CD4-positive, alpha-beta memory T cell (primary cell): ENCODE results near the gene SLC26A8. TPM values are rescaled to one million over a fixed set of nuclear protein-coding genes. Genes with fewer than 3 reads are reported as not detected.
"Not testable (repeated sequence)": the region's sequence is repeated elsewhere in the genome, so short reads cannot be mapped to it uniquely, and the experiment has no call there.

Experiments used
- CTCF ChIA-PET: fragments of 350-600 bp; sonication (Branson Sonifier 250); formaldehyde crosslinking; loops from one replicate; lab custom pipeline; 2021; ENCODE audit warnings: inconsistent platforms; ENCODE audit not compliant: partially characterized antibody; lab: Charles Lee
- POLR2A ChIA-PET: fragments of 350-600 bp; sonication (Branson Sonifier 250); formaldehyde crosslinking; loops from one replicate; lab custom pipeline; 2021; ENCODE audit not compliant: partially characterized antibody; lab: Charles Lee
- DNase-seq, 5 donors: peaks; one replicate each; pipeline versions ENCODE4 v3.0.0 to v3.0.0-alpha.2; 2020 to 2022; ENCODE audit warnings: mixed read lengths in 1 of 5
- H3K27ac ChIP-seq: one replicate; pipeline ENCODE4 v1.7.0; 2013; ENCODE audit warnings: low read depth, low read length
- H3K27me3 ChIP-seq: 2 replicates; pipeline ENCODE4 v1.7.0; 2013; ENCODE audit warnings: mild to moderate bottlenecking, low read length, moderate library complexity; ENCODE audit not compliant: insufficient read depth
- H3K36me3 ChIP-seq: 2 replicates; pipeline ENCODE4 v1.7.0; 2013; ENCODE audit warnings: mild to moderate bottlenecking, low read length, moderate library complexity; ENCODE audit not compliant: insufficient read depth
- H3K4me1 ChIP-seq: 2 replicates; pipeline ENCODE4 v1.7.0; 2013; ENCODE audit warnings: mild to moderate bottlenecking, low read length, moderate library complexity; ENCODE audit not compliant: insufficient read depth
- H3K4me3 ChIP-seq, 2 donors: one replicate each; pipeline ENCODE4 v1.7.0; 2013; ENCODE audit warnings: low read length in 2 of 2, mild to moderate bottlenecking in 1 of 2
- H3K9me3 ChIP-seq, 2 donors: one replicate each; pipeline ENCODE4 v1.7.0; 2013; ENCODE audit warnings: low read length in 2 of 2, control low read depth in 1 of 2; ENCODE audit not compliant: control insufficient read depth in 1 of 2
- H3K27ac Mint-ChIP-seq, 7 donors: one replicate each; pipeline ENCODE4 v1.8.0; 2020 to 2021; ENCODE audit warnings: mixed read lengths in 7 of 7, mild to moderate bottlenecking in 6 of 7, inconsistent platforms in 3 of 7, moderate library complexity in 3 of 7
- H3K27me3 Mint-ChIP-seq, 2 donors: one replicate each; pipeline ENCODE4 v1.8.0; 2020 to 2021; ENCODE audit warnings: mixed read lengths in 2 of 2
- H3K36me3 Mint-ChIP-seq, 2 donors: one replicate each; pipeline ENCODE4 v1.8.0; 2020 to 2021; ENCODE audit warnings: mixed read lengths in 2 of 2, inconsistent platforms in 1 of 2, mild to moderate bottlenecking in 1 of 2
- H3K4me1 Mint-ChIP-seq, 4 donors: one replicate each; pipeline ENCODE4 v1.8.0; 2020 to 2021; ENCODE audit warnings: mixed read lengths in 4 of 4, mild to moderate bottlenecking in 1 of 4
- H3K4me3 Mint-ChIP-seq, 8 donors: one replicate each; pipeline ENCODE4 v1.8.0; 2020 to 2021; ENCODE audit warnings: mixed read lengths in 8 of 8, mild to moderate bottlenecking in 7 of 8, moderate library complexity in 6 of 8, inconsistent platforms in 3 of 8
- H3K9me3 Mint-ChIP-seq, 8 donors: one replicate each; pipeline ENCODE4 v1.8.0; 2020 to 2021; ENCODE audit warnings: mixed read lengths in 8 of 8, mild to moderate bottlenecking in 5 of 8, inconsistent platforms in 3 of 8, moderate library complexity in 1 of 8
- intact Hi-C: fragments of 100-400 bp; cut with micrococcal nuclease; formaldehyde crosslinking; loops from one replicate; pipeline ENCODE4 v1.15.1; 2023
- polyA plus RNA-seq, 2 donors: library from polyadenylated mRNA; unstranded; fragments of 300-500 nt; fragmentation: Illumina TruSeq; gene quantifications; one replicate each; pipeline ENCODE4 v1.2.3, GENCODE V29; 2021
- total RNA-seq, 2 experiments: library from RNA; stranded (reverse); gene quantifications; one replicate each; pipeline ENCODE4 v1.2.3, GENCODE V29; 2021

SLC26A8 gene
- total and polyA plus RNA-seq, 4 experiments from 2014 or later, result 0.09 TPM; not detected in 3

- peak within 1 kb of the TSS; percentile 91 to 100 (median 98) for H3K4me3 Mint-ChIP-seq
- H3K27me3 ChIP-seq, result no peaks in the 10 kb centered on the region
- H3K9me3 ChIP-seq, result no peaks in the 10 kb centered on the region
- peak; percentile 75 to 81 (median 78) for DNase-seq
- peak within 1 kb of the TSS; percentile 82 to 97 for H3K4me3 ChIP-seq
- H3K36me3 Mint-ChIP-seq, result peaks cover 0 to 13% of the 10 kb centered on the region in 2 donors
- no peaks in the 10 kb centered on the region for H3K27me3 Mint-ChIP-seq
- intact Hi-C loops, result loop anchor here (2.0 kb wide), 1 partner anchor 106 kb away; the partner anchor contains the start of gene MAPK14
- ChIA-PET CTCF (interaction anchor here (1.0 to 1.1 kb wide), 2 partner anchors 201 to 439 kb away, joined by 3 read pairs; no protein-coding TSS in a partner anchor), POLR2A (interaction anchor here (0.7 to 3.2 kb wide), 4 partner anchors 10 to 174 kb away, joined by 3 to 17 read pairs (median 4); partner anchors contain the start of gene MAPK14)
- peaks cover 27 to 47% (median 36%) of the 10 kb centered on the region in 4 donors for H3K4me1 Mint-ChIP-seq
- H3K9me3 Mint-ChIP-seq, result no peaks in the 10 kb centered on the region
- H3K4me1 ChIP-seq, result peaks cover 44% of the 10 kb centered on the region
- peak within 1 kb of the TSS; percentile 89 to 98 (median 95) for H3K27ac Mint-ChIP-seq
- no peaks in the 10 kb centered on the region for H3K36me3 ChIP-seq
- H3K27ac ChIP-seq, result peak within 1 kb of the TSS; percentile 68
These were observed 103.4 kb downstream of the SLC26A8 start, which contains the start of gene SRPK1 for GRCh38 chr6:35920793-35921732. Gene SRPK1, minus strand, starts transcription at chr6:35921098. Its CDS starts 42 bp downstream, at chr6:35921056.

- no peaks in the 10 kb centered on the region for H3K27me3 ChIP-seq
- intact Hi-C loops, result loop anchor here (2.0 kb wide), 1 partner anchor 107 kb away; the partner anchor contains the start of gene MAPK14
- peaks cover 27 to 47% (median 36%) of the 10 kb centered on the region in 4 donors for H3K4me1 Mint-ChIP-seq
- ChIA-PET POLR2A (interaction anchor here (1.4 to 3.2 kb wide), 3 partner anchors 11 to 175 kb away, joined by 4 to 17 read pairs (median 5); partner anchors contain the start of gene MAPK14), CTCF (interaction anchor here (1.2 to 1.8 kb wide), 2 partner anchors 8 to 176 kb away, joined by 3 to 7 read pairs; no protein-coding TSS in a partner anchor)
- H3K36me3 ChIP-seq, result no peaks in the 10 kb centered on the region
- no peaks in the 10 kb centered on the region for H3K9me3 ChIP-seq
- H3K27ac Mint-ChIP-seq, result peak overlapping the region; percentile 89 to 98 (median 95)
- H3K4me3 Mint-ChIP-seq, result peak overlapping the region; percentile 90 to 100 (median 98)
- H3K27ac ChIP-seq, result peak overlapping the region; percentile 68
- peak; percentile 34 to 88 (median 47) for DNase-seq
- H3K27me3 Mint-ChIP-seq, result no peaks in the 10 kb centered on the region
- peak overlapping the region; percentile 52 to 97 for H3K4me3 ChIP-seq
- H3K9me3 Mint-ChIP-seq, result no peaks in the 10 kb centered on the region
- H3K36me3 Mint-ChIP-seq, result peaks cover 0 to 14% of the 10 kb centered on the region in 2 donors
- peaks cover 44% of the 10 kb centered on the region for H3K4me1 ChIP-seq
These were observed 104.4 kb downstream of the SLC26A8 start for GRCh38 chr6:35919827-35920751.

- Histone ChIP-seq H3K4me1 (peaks cover 44% of the 10 kb centered on the region), H3K9me3 (no peaks in the 10 kb centered on the region), H3K27ac (peak overlapping the region; percentile 68), H3K4me3 (peak overlapping the region; percentile 52 to 97), H3K36me3 (no peaks in the 10 kb centered on the region), H3K27me3 (no peaks in the 10 kb centered on the region)
- Mint-ChIP-seq H3K9me3 (no peaks in the 10 kb centered on the region), H3K4me1 (peaks cover 29 to 47% (median 36%) of the 10 kb centered on the region in 4 donors), H3K36me3 (peaks cover 3 to 17% of the 10 kb centered on the region in 2 donors), H3K4me3 (peak overlapping the region; percentile 90 to 100 (median 98)), H3K27ac (peak overlapping the region; percentile 89 to 98 (median 95)), H3K27me3 (no peaks in the 10 kb centered on the region)
- ChIA-PET POLR2A (interaction anchor here (1.4 to 3.2 kb wide), 2 partner anchors 12 to 109 kb away, joined by 4 to 17 read pairs; partner anchors contain the start of gene MAPK14), CTCF (interaction anchor here (1.2 to 1.8 kb wide), 2 partner anchors 9 to 177 kb away, joined by 3 to 7 read pairs; no protein-coding TSS in a partner anchor)
- peak in 4 of 5 donors; percentile 4 to 28 (median 5) for DNase-seq
- intact Hi-C loops, result no loop called here
These were observed 105.2 kb downstream of the SLC26A8 start for GRCh38 chr6:35919085-35919826.

GRCh38 chr6:35916893-35917292 is 107.5 kb downstream of the SLC26A8 start:
- DNase-seq, H3K9me3 ChIP-seq, H3K9me3 Mint-ChIP-seq, H3K4me3 ChIP-seq, H3K36me3 ChIP-seq, H3K27ac ChIP-seq, H3K27me3 ChIP-seq, POLR2A ChIA-PET, H3K27me3 Mint-ChIP-seq, intact Hi-C loops: not testable (repeated sequence)
- CTCF ChIA-PET, result interaction anchor here (1.1 kb wide), 1 partner anchor 9 kb away, joined by 4 read pairs; no protein-coding TSS in a partner anchor
- H3K4me1 ChIP-seq, result peaks cover 42% of the 10 kb centered on the region
- peaks cover 26 to 44% (median 37%) of the 10 kb centered on the region in 4 donors for H3K4me1 Mint-ChIP-seq
- H3K36me3 Mint-ChIP-seq, result peaks cover 18 to 33% of the 10 kb centered on the region in 2 donors
- H3K4me3 Mint-ChIP-seq, result peak overlapping the region in 3 of 8 donors; percentile 18 to 49 (median 28)
- H3K27ac Mint-ChIP-seq, result peak overlapping the region in 6 of 7 donors; percentile 29 to 89 (median 40)

GRCh38 chr6:35916056-35916455 is 108.4 kb downstream of the SLC26A8 start:
- DNase-seq, result no peak
- intact Hi-C loops, result no loop called here
- Mint-ChIP-seq H3K36me3 (peaks cover 23 to 35% of the 10 kb centered on the region in 2 donors), H3K27me3 (no peaks in the 10 kb centered on the region), H3K4me1 (peaks cover 26 to 41% (median 32%) of the 10 kb centered on the region in 4 donors), H3K9me3 (peaks cover 0 to 1% (median 0%) of the 10 kb centered on the region in 8 donors), H3K4me3 (no peak overlapping the region), H3K27ac (no peak overlapping the region)
- ChIA-PET POLR2A (no interaction called here), CTCF (no interaction called here)
- no peaks in the 10 kb centered on the region for H3K9me3 ChIP-seq
- H3K36me3 ChIP-seq, result peaks cover 7% of the 10 kb centered on the region
- H3K27ac ChIP-seq, result no peak overlapping the region
- peaks cover 34% of the 10 kb centered on the region for H3K4me1 ChIP-seq
- no peak overlapping the region for H3K4me3 ChIP-seq
- H3K27me3 ChIP-seq, result no peaks in the 10 kb centered on the region

GRCh38 chr6:35914536-35914935 is 109.9 kb downstream of the SLC26A8 start:
- intact Hi-C loops, result no loop called here
- Histone ChIP-seq H3K36me3 (peaks cover 7% of the 10 kb centered on the region), H3K27ac (no peak overlapping the region), H3K4me1 (peaks cover 31% of the 10 kb centered on the region), H3K9me3 (no peaks in the 10 kb centered on the region), H3K27me3 (no peaks in the 10 kb centered on the region), H3K4me3 (no peak overlapping the region)
- no peak for DNase-seq
- peaks cover 0 to 12% (median 3%) of the 10 kb centered on the region in 8 donors for H3K9me3 Mint-ChIP-seq
- H3K4me1 Mint-ChIP-seq, result peaks cover 23 to 38% (median 28%) of the 10 kb centered on the region in 4 donors
- peaks cover 37 to 38% of the 10 kb centered on the region in 2 donors for H3K36me3 Mint-ChIP-seq
- H3K27me3 Mint-ChIP-seq, result no peaks in the 10 kb centered on the region
- H3K4me3 Mint-ChIP-seq, result no peak overlapping the region
- H3K27ac Mint-ChIP-seq, result peak overlapping the region in 1 of 7 donors; percentile 29
- CTCF ChIA-PET, result no interaction called here
- POLR2A ChIA-PET, result no interaction called here
